ENCODE results near the gene ST14.
A peak's percentile ranks its signal among the peaks of the same experiment; 100 is the strongest.
"Not testable (repeated sequence)": the region's sequence is repeated elsewhere in the genome, so short reads cannot be mapped to it uniquely, and the experiment has no call there.

ST14 gene

DNA sequence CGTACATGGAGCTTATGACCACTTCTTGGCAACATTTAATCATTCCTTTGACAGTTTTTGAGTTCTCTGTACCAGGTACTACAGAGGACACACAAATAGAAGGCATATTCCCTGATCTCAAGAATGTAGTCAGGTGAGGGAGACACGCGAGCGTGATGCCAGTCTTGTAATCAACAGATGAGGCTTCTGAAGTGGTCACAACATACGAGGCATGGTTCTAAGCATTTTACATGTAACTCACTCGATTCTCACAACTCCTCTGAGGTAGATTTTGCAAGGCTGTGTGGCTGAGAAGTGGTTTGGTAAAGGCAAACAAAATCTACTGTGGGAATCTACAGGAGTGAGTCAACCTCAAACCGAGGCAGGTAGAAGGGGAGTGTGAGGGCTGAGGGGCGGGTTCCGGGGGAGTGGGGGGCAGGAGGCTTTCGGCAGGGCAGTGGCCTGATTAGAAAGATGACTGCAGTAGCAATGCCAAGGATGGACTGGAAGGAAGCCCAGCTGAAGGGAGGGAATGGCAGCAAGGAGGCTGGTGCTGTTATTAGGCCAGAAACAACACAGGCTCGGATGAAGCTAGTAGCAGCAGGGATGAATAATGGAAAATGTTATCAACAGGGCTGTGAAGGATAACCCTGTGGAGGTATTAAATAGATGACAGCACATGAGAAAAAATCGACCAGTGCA is 63.8 kb downstream of the ST14 start:
- TF ChIP-seq, protein P1, sequence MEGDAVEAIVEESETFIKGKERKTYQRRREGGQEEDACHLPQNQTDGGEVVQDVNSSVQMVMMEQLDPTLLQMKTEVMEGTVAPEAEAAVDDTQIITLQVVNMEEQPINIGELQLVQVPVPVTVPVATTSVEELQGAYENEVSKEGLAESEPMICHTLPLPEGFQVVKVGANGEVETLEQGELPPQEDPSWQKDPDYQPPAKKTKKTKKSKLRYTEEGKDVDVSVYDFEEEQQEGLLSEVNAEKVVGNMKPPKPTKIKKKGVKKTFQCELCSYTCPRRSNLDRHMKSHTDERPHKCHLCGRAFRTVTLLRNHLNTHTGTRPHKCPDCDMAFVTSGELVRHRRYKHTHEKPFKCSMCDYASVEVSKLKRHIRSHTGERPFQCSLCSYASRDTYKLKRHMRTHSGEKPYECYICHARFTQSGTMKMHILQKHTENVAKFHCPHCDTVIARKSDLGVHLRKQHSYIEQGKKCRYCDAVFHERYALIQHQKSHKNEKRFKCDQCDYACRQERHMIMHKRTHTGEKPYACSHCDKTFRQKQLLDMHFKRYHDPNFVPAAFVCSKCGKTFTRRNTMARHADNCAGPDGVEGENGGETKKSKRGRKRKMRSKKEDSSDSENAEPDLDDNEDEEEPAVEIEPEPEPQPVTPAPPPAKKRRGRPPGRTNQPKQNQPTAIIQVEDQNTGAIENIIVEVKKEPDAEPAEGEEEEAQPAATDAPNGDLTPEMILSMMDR (conservative IDR thresholded peaks at IDR 0.05; ENCODE audit: control insufficient read depth, insufficient read depth, low read depth, low read length), result no peak
- DNase-seq (ENCODE audit: low read depth), result no peak
- no peak overlapping the region for H3K4me3 ChIP-seq (ENCODE audit: control insufficient read depth, low read depth, low read length)

DNA sequence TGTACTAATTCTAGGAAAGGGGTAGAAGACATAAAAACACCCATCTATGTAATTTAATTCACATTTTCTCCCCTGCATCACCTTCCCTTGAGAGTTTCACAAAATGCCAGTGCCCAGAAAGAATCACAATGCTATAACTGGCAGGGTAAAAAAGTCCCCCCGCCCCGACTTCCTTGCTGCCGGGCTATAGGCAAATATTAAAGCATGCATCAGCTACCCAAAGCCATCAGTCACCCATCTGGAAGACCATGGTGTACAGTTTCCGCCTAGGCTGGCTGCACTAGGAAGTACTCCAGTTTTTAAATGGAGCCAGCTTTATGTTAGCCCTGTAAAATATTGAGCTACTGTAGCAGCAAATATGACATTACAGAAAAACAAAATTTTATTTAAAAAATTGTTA is 67.8 kb downstream of the ST14 start:
- TF ChIP-seq, protein P1 (conservative IDR thresholded peaks at IDR 0.05; ENCODE audit: control insufficient read depth, insufficient read depth, low read depth, low read length), result no peak
- no peak overlapping the region for H3K4me3 ChIP-seq (ENCODE audit: control insufficient read depth, low read depth, low read length)
- no peak for DNase-seq (ENCODE audit: low read depth)

DNA sequence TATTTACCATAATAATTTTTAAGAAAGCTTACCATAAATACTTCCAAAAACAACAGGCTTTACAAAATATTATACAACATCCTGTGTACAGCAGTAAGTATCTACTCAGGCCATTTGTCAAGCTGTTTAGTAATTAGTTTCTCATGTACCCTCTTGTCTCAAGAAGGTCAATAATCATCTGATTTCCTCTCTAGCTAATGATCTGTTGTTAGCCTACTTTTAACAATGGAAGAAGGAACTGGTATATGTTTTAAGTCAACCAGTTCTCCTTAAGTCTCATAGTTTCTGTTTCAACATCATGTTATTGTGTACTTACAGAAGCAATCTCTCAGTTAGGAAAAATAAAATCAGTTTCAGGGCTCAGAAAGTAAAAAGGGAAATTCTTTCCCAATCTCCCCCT is 73.9 kb downstream of the ST14 start:
- DNase-seq (ENCODE audit: low read depth); H3K4me3 ChIP-seq (ENCODE audit: control insufficient read depth, low read depth, low read length): not testable (repeated sequence)

DNA sequence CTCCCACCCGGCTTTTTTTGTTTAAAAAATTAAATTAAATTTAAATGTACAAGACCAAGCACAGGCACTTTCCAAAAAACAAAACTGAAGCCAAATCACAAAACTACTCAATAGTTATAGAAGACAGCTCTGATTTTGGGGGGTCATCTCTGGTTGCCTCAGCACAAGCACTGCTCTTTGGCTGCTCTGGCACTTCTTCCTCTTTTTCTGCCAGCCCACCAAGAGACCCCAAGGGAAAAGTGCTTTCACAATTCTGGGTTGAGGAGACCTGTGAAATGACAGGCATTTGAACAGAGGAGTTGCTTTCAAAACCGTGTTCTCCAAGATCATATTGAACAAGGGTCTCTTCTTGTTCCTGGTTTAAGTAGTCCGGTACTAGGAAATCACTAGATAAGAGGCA is 74.3 kb downstream of the ST14 start:
- DNase-seq (ENCODE audit: low read depth), result not testable (repeated sequence)

DNA sequence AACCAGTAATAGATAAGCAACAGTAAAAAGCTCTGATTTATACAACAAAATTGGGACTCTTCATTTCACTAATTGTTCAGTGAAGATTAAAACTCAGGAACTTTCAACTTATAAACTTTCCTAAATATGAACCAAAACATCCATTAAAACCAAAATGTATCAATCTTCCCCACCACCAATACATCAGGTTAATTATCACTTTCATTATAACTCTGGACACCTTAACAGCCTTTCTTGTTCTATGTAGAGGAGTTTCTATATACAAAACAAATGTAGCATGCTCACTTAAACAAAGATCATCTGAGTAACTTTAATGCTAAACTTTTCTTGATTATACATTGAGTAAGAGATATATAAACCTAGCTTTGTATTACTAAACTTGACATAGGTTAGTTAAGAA is 74.7 kb downstream of the ST14 start:
- no peak overlapping the region for H3K4me3 ChIP-seq (ENCODE audit: control insufficient read depth, low read depth, low read length)
- no peak for DNase-seq (ENCODE audit: low read depth)
- TF ChIP-seq, protein P1 (conservative IDR thresholded peaks at IDR 0.05; ENCODE audit: control insufficient read depth, insufficient read depth, low read depth, low read length), result no peak

More for the DNA sequence above, 74.3 kb downstream of the ST14 start:
- H3K4me3 ChIP-seq (ENCODE audit: control insufficient read depth, low read depth, low read length), result not testable (repeated sequence)

DNA sequence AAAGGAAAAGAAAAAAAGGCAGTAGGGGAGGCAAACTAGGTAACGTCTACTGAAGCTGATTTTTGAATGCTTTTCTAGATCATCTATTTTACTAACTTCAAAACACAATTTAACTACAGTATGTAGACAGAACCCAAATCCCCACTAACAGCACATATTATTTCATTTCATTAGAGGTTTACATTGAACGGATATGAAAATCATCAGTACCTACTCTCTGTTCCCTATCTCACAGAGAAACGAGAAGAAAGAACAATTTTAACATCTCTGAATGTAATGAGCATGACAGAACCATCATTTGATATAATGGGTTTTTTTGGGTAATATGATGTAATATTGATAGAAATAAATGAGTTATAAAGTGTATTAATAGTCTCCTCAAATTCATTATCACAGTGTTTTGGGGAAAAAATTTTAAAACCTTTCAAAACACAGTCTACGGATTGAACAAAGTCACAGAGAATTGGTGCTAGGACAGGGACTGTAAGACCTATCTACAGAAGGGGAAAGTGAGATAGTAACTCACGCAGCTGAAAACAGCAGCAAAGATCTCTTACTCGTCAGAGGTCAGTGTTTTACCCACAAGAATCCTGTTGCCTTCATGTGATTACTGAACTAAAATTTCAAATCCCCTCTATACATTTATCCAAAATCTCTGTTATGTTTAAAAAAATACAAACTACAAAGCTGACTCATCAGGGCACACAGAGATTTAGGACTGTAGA is 77.9 kb downstream of the ST14 start:
- no peak for DNase-seq (ENCODE audit: low read depth)
- TF ChIP-seq, protein P1 (conservative IDR thresholded peaks at IDR 0.05; ENCODE audit: control insufficient read depth, insufficient read depth, low read depth, low read length), result no peak
- H3K4me3 ChIP-seq (ENCODE audit: control insufficient read depth, low read depth, low read length), result no peak overlapping the region

DNA sequence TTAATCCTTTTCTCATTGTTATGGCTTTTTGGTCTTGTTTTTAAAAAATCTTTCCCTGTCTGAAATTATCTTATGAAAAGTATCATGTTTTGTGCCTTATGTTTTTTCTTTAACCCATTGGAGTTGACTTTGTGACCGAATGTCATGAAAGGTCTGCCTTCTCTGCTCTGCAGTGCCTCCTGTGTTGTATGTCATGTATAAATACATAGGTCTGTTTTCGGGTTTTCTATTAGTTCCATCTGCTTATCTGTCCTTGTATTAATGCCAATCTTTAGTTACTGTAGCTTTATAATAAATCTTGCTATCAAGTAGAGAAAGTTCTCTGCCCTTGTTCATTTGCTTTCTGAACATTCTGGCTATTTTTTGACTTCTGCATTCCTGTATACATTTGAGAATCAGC is 82.1 kb downstream of the ST14 start:
- no peak for DNase-seq (ENCODE audit: low read depth)
- no peak overlapping the region for H3K4me3 ChIP-seq (ENCODE audit: control insufficient read depth, low read depth, low read length)
- TF ChIP-seq, protein P1 (conservative IDR thresholded peaks at IDR 0.05; ENCODE audit: control insufficient read depth, insufficient read depth, low read depth, low read length), result peak; percentile 2
